Right lobe of liver (tissue), 6 donors: ENCODE results near the gene EML4. TPM values are rescaled to one million over a fixed set of nuclear protein-coding genes. Genes with fewer than 3 reads are reported as not detected.

ENCODE experiments used
- ATAC-seq, 4 donors: fragments of 200-7000 bp; cut with Tn5 transposase; one replicate each; pipeline ENCODE4 v1.9.1; 2020; ENCODE audit warnings: mild to moderate bottlenecking in 4 of 4, moderate library complexity in 4 of 4
- DNase-seq, 3 donors: peaks; one replicate each; pipeline ENCODE4 v3.0.0-alpha.2; 2020
- H3K27ac ChIP-seq, 3 donors: fragments of 200-600 bp; one replicate each; pipeline ENCODE4 v1.8.0; 2022
- H3K27me3 ChIP-seq, 2 donors: fragments of 200-600 bp; one replicate each; pipeline ENCODE4 v1.8.0; 2022
- H3K36me3 ChIP-seq, 4 donors: fragments of 200-600 bp; sonication (generic) in 1 of 4; one replicate each; pipeline versions ENCODE4 v1.5.1 to v1.8.0; 2017 to 2022; ENCODE audit warnings: control low read depth in 1 of 4
- H3K4me1 ChIP-seq, 4 donors: fragments of 200-600 bp; sonication (generic) in 1 of 4; one replicate each; pipeline versions ENCODE4 v1.5.1 to v1.8.0; 2017 to 2022; ENCODE audit warnings: control low read depth in 1 of 4
- H3K4me3 ChIP-seq, 3 donors: fragments of 200-600 bp; one replicate each; pipeline ENCODE4 v1.8.0; 2022
- H3K9me3 ChIP-seq, 4 donors: fragments of 200-600 bp; sonication (generic) in 1 of 4; one replicate each; pipeline versions ENCODE4 v1.5.1 to v1.8.0; 2017 to 2022; ENCODE audit warnings: control low read depth in 1 of 4
- POLR2A ChIP-seq: fragments of 450-650 bp; IDR thresholded peaks from one replicate; pipeline ENCODE4 v1.6.1; 2017; ENCODE audit warnings: antibody characterized with exemption, mild to moderate bottlenecking
- WGBS: methylation state at CpG from one replicate; pipeline ENCODE4 v1.1.6; 2018; ENCODE audit warnings: low coverage, low lambda C conversion rate; ENCODE audit not compliant: insufficient coverage; ENCODE audit errors: missing lambda C conversion rate; 5-methylcytosine and 5-hydroxymethylcytosine counted together
- intact Hi-C, 2 donors: fragments of 100-400 bp; cut with DNase I; formaldehyde crosslinking; loops; one replicate each; pipeline versions ENCODE4 v1.11.2 to v1.14.1; 2022
- total RNA-seq, 6 experiments: library from RNA; depleted of rRNA in 2 of 6; stranded (reverse); fragments of >200 nt in 2 of 6; fragmentation: NEBNext Ultra II Directional in 3 of 6; extraction: Animal tissue kit (Norgen Biotek cat#: 25700) in 3 of 6; gene quantifications; one replicate each; pipeline versions ENCODE4 v1.1.0 to v1.2.4, GENCODE V29; 2016 to 2023
- TF ChIP-seq, protein P1 (sequence below), 4 donors: fragments of 200-600 bp in 3 of 4; fragments of 450-650 bp in 1 of 4; IDR thresholded peaks; one replicate each; pipeline versions ENCODE4 v1.5.1 to v1.8.0; 2016 to 2022; ENCODE audit warnings: antibody characterized with exemption in 4 of 4, mild to moderate bottlenecking in 2 of 4
- donor health status: DM: no; HTN: yes; CAD: no.
- donor health status: DM: no; HTN: no; CAD: no.
- donor health status: DM: no; HTN: no; CAD: no.
- donor health status: DM: no; HTN: yes; CAD: no.
- donor health status: DM: no; HTN: yes; CAD: no.

Gene EML4
- total RNA-seq, 6 experiments from 2014 or later = 28.3 to 55.7 (median 36.7) TPM

- Histone ChIP-seq H3K27me3 (no peaks in the 10 kb centered on the region), H3K36me3 (peaks cover 4 to 51% (median 19%) of the 10 kb centered on the region in 4 donors), H3K9me3 (no peaks in the 10 kb centered on the region), H3K27ac (no peak overlapping the region), H3K4me1 (peaks cover 0 to 19% (median 3%) of the 10 kb centered on the region in 4 donors), H3K4me3 (no peak overlapping the region)
- intact Hi-C loops = no loop called here
- ATAC-seq (no peak), DNase-seq (no peak)
- WGBS = 89% methylated on average over 4 of the region's 6 CpGs
- TF ChIP-seq, protein P1, sequence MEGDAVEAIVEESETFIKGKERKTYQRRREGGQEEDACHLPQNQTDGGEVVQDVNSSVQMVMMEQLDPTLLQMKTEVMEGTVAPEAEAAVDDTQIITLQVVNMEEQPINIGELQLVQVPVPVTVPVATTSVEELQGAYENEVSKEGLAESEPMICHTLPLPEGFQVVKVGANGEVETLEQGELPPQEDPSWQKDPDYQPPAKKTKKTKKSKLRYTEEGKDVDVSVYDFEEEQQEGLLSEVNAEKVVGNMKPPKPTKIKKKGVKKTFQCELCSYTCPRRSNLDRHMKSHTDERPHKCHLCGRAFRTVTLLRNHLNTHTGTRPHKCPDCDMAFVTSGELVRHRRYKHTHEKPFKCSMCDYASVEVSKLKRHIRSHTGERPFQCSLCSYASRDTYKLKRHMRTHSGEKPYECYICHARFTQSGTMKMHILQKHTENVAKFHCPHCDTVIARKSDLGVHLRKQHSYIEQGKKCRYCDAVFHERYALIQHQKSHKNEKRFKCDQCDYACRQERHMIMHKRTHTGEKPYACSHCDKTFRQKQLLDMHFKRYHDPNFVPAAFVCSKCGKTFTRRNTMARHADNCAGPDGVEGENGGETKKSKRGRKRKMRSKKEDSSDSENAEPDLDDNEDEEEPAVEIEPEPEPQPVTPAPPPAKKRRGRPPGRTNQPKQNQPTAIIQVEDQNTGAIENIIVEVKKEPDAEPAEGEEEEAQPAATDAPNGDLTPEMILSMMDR (IDR thresholded peaks at IDR 0.05) = no peak
- no peak for TF ChIP-seq POLR2A
These were observed 159.8 kb downstream of the EML4 start for GRCh38 chr2:42328923-42329322.

DNA sequence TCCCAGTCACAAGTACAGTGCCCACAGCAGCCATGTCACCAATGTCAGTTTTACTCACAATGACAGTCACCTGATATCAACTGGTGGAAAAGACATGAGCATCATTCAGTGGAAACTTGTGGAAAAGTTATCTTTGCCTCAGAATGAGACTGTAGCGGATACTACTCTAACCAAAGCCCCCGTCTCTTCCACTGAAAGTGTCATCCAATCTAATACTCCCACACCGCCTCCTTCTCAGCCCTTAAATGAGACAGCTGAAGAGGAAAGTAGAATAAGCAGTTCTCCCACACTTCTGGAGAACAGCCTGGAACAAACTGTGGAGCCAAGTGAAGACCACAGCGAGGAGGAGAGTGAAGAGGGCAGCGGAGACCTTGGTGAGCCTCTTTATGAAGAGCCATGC is 160.6 kb downstream of the EML4 start:
- no peaks in the 10 kb centered on the region for H3K9me3 ChIP-seq
- intact Hi-C loops = loop anchor here in 1 of 2 donors (10.0 kb wide), 1 partner anchor 235 kb away; no protein-coding TSS in a partner anchor
- TF ChIP-seq POLR2A = no peak
- TF ChIP-seq, protein P1 (IDR thresholded peaks at IDR 0.05) = no peak
- DNase-seq = no peak
- ATAC-seq = no peak
- H3K27me3 ChIP-seq = no peaks in the 10 kb centered on the region
- 97% methylated on average over 4 of the region's 5 CpGs for WGBS
- H3K4me1 ChIP-seq = peaks cover 0 to 19% (median 3%) of the 10 kb centered on the region in 4 donors
- no peak overlapping the region for H3K4me3 ChIP-seq
- peaks cover 4 to 54% (median 19%) of the 10 kb centered on the region in 4 donors for H3K36me3 ChIP-seq
- no peak overlapping the region for H3K27ac ChIP-seq

GRCh38 chr2:42331569-42332284 is 162.6 kb downstream of the EML4 start:
- H3K9me3 ChIP-seq = no peaks in the 10 kb centered on the region
- intact Hi-C loops = loop anchor here in 1 of 2 donors (10.0 kb wide), 1 partner anchor 237 kb away; no protein-coding TSS in a partner anchor
- TF ChIP-seq, protein P1 (IDR thresholded peaks at IDR 0.05) = no peak
- no peak for TF ChIP-seq POLR2A
- peaks cover 0 to 14% (median 3%) of the 10 kb centered on the region in 4 donors for H3K4me1 ChIP-seq
- DNase-seq = no peak
- 74% methylated on average over 9 of the region's 9 CpGs for WGBS
- no peak for ATAC-seq
- no peak overlapping the region for H3K27ac ChIP-seq
- H3K36me3 ChIP-seq = peaks cover 4 to 45% (median 19%) of the 10 kb centered on the region in 4 donors
- H3K4me3 ChIP-seq = no peak overlapping the region
- no peaks in the 10 kb centered on the region for H3K27me3 ChIP-seq

DNA sequence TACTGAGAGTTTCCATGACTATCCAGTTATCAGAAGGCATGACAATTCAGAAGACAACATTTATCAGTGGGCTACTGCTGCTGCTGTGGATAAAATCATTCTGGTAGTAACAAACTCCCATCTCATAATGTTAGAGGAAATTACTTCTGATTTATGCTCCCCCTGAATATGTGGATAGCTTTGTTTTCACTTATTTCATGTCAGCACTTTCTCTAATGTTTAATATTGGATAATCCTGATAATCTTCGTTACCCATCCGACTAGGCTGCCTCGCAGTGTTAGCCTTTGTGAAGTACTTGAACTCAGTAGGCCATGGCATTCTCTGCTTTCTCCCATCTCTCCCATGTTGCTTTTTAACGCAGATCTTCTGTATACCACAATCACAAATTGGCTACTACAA is 163.4 kb downstream of the EML4 start:
- no peak overlapping the region for H3K27ac ChIP-seq
- H3K9me3 ChIP-seq = no peaks in the 10 kb centered on the region
- no peak overlapping the region for H3K4me3 ChIP-seq
- no peaks in the 10 kb centered on the region for H3K27me3 ChIP-seq
- DNase-seq = no peak
- no peak for ATAC-seq
- 99% methylated on average over 4 of the region's 4 CpGs for WGBS
- intact Hi-C loops = loop anchor here in 1 of 2 donors (10.0 kb wide), 1 partner anchor 238 kb away; no protein-coding TSS in a partner anchor
- peaks cover 0 to 7% (median under 1%) of the 10 kb centered on the region in 4 donors for H3K4me1 ChIP-seq
- peaks cover 4 to 45% (median 19%) of the 10 kb centered on the region in 4 donors for H3K36me3 ChIP-seq
- no peak for TF ChIP-seq POLR2A
- TF ChIP-seq, protein P1 (IDR thresholded peaks at IDR 0.05) = no peak
